Measurements from ENCODE around the gene TMC6.
A peak's percentile ranks its signal among the peaks of the same experiment; 100 is the strongest.

The TMC6 gene

DNA sequence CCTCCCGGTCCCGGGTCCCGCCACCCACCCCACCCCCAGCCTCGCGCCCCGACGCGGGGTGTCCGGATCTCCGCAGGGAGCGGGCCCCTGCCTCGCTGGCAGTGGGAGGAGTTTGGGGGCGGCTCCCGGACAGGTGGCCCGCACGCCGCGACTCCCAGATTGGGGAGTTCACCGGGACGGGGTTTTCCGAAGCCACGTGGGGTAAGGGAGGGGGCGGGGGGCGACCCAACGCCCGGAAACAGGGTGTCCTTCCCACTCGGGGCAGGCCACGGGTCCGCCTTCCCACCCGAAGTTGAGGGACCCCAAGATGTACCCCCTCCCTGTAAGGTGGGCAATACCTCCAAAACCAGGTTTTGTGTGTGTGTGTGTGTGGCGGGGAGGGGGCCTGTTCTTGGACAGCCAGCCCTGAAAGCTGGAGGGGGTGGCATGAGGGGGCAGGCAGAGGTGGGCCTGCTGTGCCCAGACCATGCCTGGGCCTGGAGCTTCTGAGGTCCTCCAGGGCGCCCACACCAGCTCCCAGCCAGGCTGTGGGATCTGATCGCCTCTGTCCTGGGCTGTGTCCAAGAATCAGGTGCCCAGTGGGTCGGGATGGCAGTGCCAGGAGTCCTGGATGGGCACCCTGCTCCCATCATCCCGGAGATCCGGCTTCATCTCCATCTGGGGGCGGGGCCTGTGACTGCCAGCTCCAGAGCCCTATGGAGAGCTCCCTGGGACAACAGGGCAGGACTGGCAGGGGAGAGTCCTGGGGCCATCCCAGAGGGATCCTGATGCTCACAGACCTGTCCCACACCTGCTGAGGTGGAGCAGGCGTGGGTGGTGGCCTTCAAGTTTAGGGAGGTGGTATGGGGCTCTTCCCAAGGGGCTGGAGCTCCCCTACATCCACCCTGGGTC lies 40.6 kb upstream of the TMC6 start:
- H3K36me3 ChIP-seq (ENCODE audit: insufficient read depth, low read length): no peaks in the 10 kb centered on the region
- H3K9ac ChIP-seq (ENCODE audit: low read depth, low read length): peak overlapping the region; percentile 58
- no peaks in the 10 kb centered on the region for H3K9me3 ChIP-seq (replicated peaks; ENCODE audit: low read length)
- H3K4me2 ChIP-seq (ENCODE audit: low read length): peak overlapping the region; percentile 89
- H3K4me3 ChIP-seq (ENCODE audit: low read length): peak overlapping the region; percentile 73
- peaks cover 10% of the 10 kb centered on the region for H3K27me3 ChIP-seq (ENCODE audit: control insufficient read depth, insufficient read depth, low read length)
- H3K4me1 ChIP-seq (ENCODE audit: control insufficient read depth, insufficient read depth, low read length): peaks cover 15% of the 10 kb centered on the region

DNA sequence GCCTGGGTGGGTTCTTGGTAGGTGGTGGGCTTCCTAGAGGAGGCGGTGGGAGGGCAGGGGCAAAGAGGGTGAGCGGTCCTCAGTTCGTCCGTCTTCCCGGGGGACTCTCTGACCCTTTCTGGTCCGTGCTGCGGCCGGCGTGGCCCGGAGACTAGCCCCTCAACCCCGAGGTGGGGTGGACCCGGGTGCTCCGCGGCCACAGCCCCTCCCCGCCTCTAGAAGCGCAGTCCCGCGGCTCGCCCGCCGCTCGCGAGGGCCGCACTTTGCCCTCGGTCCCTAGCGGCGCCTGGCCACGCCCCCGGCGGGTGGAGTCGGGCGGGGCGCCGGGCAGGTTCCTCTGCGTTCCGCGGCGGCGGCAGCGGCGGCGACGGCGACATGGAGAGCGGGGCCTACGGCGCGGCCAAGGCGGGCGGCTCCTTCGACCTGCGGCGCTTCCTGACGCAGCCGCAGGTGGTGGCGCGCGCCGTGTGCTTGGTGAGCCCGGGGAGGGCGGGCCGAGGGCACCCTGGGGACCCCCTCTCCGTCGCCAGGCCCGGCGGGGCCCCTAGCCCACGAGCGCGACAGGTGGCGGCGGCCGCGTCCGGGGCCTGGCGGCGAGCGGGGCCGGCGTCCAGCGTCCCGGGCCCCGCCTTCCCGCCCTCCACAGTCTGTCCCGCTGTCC lies 39.8 kb upstream of the TMC6 start, which contains the start of gene SYNGR2:
SYNGR2 (plus strand) TSS at position 340 of the 661 bp plus-strand sequence; CDS start at position 376, 36 bp downstream.
- Histone ChIP-seq H3K9ac (ENCODE audit: low read depth, low read length) (peak within 1 kb of the TSS; percentile 58), H3K9me3 (replicated peaks; ENCODE audit: low read length) (no peaks in the 10 kb centered on the region), H3K27me3 (ENCODE audit: control insufficient read depth, insufficient read depth, low read length) (peaks cover 11% of the 10 kb centered on the region), H3K4me3 (ENCODE audit: low read length) (peak within 1 kb of the TSS; percentile 73), H3K4me2 (ENCODE audit: low read length) (peak within 1 kb of the TSS; percentile 89), H3K4me1 (ENCODE audit: control insufficient read depth, insufficient read depth, low read length) (peaks cover 15% of the 10 kb centered on the region), H3K36me3 (ENCODE audit: insufficient read depth, low read length) (no peaks in the 10 kb centered on the region)

DNA sequence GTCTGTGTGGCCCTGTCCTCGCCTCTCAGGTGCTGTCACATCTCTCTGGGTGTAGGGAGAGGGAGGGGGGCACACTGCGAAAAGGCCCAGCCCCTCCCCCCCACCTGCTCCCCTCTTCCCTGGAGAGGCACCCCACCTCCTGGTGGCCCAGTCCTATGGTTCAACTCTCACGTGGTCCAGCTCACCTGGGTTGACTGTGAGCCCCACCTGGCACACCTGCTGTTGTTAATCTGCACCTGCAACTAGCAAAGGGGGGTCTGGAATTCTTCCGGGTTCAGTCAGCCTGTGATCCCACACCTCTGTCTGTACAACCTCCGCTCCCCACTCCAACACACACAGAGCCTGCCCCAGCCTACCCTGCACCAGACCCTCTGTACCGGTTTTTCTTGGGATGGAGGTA lies 37.9 kb upstream of the TMC6 start:
- peaks cover 11% of the 10 kb centered on the region for H3K27me3 ChIP-seq (ENCODE audit: control insufficient read depth, insufficient read depth, low read length)
- no peaks in the 10 kb centered on the region for H3K36me3 ChIP-seq (ENCODE audit: insufficient read depth, low read length)
- no peak overlapping the region for H3K4me2 ChIP-seq (ENCODE audit: low read length)

DNA sequence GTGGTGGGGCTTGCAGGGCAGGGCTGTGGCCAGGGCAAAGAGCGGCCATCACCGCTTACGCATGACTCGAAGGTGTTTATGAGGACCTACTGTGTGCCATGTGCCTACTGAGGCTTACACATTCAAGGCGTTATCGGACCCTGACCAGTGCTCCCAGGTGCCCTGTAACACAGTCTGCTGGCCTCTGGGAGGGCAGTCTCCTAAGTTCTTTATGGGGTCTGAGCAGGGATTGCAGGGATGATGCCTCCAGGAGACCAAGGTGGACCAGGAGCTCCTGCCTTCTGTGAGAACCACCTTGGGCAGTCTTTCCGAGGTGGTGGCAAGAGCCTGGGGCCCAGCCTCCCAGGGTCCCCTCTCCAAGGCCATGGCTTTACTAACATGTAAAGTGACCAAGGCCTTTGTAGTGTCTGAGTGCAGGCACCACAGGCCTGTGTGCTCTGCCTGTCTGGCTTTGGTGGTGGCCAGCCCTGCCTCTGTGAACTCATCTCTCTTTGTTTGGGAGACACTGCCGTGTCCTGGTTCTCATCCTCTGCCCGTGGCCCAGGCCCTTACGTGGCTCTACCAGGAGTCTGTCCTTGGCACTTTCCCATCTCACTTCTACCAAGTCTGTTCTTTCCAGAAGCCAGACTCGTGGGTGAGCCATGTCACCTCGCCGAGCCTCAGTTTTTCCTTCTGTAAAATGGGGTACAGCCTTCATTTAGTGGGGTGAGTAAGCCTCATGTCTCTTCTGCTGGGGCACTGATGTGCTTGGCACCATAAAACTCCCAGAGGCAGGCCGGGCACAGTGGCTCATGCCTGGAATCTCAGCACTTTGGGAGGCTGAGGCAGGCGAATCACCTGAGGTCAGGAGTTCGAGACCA lies 36.4 kb upstream of the TMC6 start:
- H3K36me3 ChIP-seq (ENCODE audit: insufficient read depth, low read length): no peaks in the 10 kb centered on the region
- peaks cover 11% of the 10 kb centered on the region for H3K27me3 ChIP-seq (ENCODE audit: control insufficient read depth, insufficient read depth, low read length)
- no peak overlapping the region for H3K4me3 ChIP-seq (ENCODE audit: low read length)
- H3K9ac ChIP-seq (ENCODE audit: low read depth, low read length): no peak overlapping the region
- no peak overlapping the region for H3K4me2 ChIP-seq (ENCODE audit: low read length)
- H3K4me1 ChIP-seq (ENCODE audit: control insufficient read depth, insufficient read depth, low read length): peaks cover 5% of the 10 kb centered on the region
- H3K9me3 ChIP-seq (replicated peaks; ENCODE audit: low read length): no peaks in the 10 kb centered on the region

More for the DNA sequence above, 37.9 kb upstream of the TMC6 start:
- peaks cover 5% of the 10 kb centered on the region for H3K4me1 ChIP-seq (ENCODE audit: control insufficient read depth, insufficient read depth, low read length)
- H3K9ac ChIP-seq (ENCODE audit: low read depth, low read length): no peak overlapping the region
- no peak overlapping the region for H3K4me3 ChIP-seq (ENCODE audit: low read length)
- no peaks in the 10 kb centered on the region for H3K9me3 ChIP-seq (replicated peaks; ENCODE audit: low read length)

DNA sequence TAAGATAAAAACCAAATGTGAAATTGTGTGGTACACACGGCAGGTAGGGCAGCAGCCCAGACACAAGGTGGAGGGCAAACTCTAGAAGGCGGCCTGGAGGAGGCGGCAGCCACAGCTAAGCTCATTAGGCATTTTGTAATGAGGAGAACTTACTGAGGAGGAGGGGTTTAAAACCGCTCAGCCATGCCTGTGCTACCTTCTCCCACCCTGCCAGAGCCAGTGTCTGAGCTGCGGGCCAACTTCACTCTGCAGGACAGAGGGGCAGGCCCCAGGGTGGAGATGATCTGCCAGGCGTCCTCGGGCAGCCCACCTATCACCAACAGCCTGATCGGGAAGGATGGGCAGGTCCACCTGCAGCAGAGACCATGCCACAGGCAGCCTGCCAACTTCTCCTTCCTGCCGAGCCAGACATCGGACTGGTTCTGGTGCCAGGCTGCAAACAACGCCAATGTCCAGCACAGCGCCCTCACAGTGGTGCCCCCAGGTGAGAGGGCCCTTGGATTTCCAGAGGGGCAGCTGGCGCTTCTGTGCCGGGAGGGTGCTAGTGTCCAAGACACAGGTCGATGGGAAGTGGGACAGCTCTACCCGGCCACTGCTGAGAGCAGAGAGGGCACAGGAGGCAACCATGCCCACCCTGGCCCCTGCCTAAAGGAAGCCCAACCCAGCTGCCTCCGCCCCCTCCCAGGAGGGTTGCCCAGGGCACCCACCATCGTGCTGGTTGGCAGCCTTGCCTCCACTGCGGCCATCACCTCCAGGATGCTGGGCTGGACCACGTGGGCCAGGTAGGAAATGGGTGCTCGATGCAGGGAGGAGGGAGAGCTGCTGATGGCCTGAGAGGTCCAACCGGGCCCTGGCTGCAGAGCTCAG lies 35.6 kb upstream of the TMC6 start:
- Histone ChIP-seq H3K4me1 (ENCODE audit: control insufficient read depth, insufficient read depth, low read length) (peaks cover 5% of the 10 kb centered on the region), H3K27me3 (ENCODE audit: control insufficient read depth, insufficient read depth, low read length) (peaks cover 11% of the 10 kb centered on the region), H3K4me3 (ENCODE audit: low read length) (no peak overlapping the region), H3K36me3 (ENCODE audit: insufficient read depth, low read length) (no peaks in the 10 kb centered on the region), H3K9ac (ENCODE audit: low read depth, low read length) (no peak overlapping the region), H3K9me3 (replicated peaks; ENCODE audit: low read length) (no peaks in the 10 kb centered on the region), H3K4me2 (ENCODE audit: low read length) (no peak overlapping the region)

DNA sequence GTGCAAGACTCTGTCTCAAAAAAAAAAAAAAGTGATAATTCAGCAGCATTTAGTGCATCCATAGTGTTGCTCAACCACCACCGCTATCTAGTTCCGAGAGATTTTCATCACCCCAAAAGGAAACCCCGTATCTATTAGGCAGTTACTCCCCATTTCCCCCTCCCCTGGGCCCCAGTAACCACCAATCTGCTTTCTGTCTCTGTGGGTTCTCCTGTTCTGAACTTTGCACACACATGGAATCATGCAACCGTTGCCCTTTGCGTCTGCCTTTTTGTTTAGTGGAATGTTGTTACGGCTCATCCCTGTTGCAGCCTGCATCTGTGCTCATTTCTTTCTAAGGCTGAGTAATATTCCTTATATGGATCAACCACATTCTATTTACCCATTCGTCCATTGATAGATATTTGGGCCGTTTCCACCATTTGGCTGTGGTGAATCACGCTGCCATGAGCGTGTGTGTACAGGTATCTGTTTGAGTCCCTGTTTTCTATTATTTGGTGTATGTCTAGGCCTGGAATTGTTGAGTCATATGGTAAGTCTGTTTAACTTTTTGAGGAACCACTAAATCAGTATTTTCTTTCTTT lies 31.1 kb upstream of the TMC6 start:
- Histone ChIP-seq H3K4me1 (ENCODE audit: control insufficient read depth, insufficient read depth, low read length) (no peaks in the 10 kb centered on the region), H3K4me2 (ENCODE audit: low read length) (no peak overlapping the region), H3K9ac (ENCODE audit: low read depth, low read length) (no peak overlapping the region), H3K9me3 (replicated peaks; ENCODE audit: low read length) (no peaks in the 10 kb centered on the region), H3K4me3 (ENCODE audit: low read length) (no peak overlapping the region), H3K27me3 (ENCODE audit: control insufficient read depth, insufficient read depth, low read length) (peaks cover 6% of the 10 kb centered on the region), H3K36me3 (ENCODE audit: insufficient read depth, low read length) (no peaks in the 10 kb centered on the region)

DNA sequence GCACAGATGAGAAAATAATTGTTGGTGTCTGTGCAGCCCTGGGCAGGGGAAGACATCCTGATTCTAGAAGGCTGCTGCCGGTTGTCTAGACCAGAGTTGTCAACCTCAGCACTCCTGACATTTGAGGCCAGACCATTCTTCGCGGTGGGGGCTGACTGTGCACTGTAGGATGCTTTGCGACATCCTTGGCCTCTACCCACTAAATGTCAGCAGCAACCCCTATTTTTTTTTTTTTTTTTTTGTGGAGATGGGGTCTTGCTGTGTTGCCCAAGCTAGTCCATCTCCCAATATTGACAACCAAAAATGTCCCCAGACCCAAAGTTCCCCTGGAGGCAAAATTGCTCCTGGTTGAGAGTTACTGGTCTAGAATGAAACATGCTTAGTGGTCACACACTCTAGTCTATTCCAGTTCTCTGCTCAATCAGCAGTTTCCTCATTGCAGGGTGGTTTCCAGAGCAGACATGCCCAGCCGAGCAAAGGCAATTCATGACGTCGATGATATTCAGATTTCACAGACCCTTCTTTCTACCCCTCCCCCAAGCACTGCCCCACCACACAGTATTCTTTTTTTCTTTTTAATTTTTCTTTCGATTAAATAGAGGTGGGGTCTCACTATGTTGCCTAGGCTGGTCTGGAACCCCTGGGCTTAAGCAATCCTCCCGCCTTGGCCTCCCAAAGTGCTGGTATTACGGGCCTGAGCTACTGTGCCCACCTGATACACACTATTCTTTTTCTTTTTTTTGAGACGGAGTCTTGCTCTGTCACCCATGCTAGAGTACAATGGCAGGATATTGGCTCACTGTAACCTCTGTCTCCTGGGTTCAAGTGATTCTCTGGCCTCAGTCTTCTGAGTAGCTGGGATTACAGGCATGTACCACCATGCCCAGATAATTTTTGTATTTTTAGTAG lies 26.6 kb upstream of the TMC6 start:
- Histone ChIP-seq H3K4me1 (ENCODE audit: control insufficient read depth, insufficient read depth, low read length) (peaks cover 6% of the 10 kb centered on the region), H3K4me3 (ENCODE audit: low read length) (no peak overlapping the region), H3K9ac (ENCODE audit: low read depth, low read length) (no peak overlapping the region), H3K9me3 (replicated peaks; ENCODE audit: low read length) (no peaks in the 10 kb centered on the region), H3K27me3 (ENCODE audit: control insufficient read depth, insufficient read depth, low read length) (no peaks in the 10 kb centered on the region), H3K36me3 (ENCODE audit: insufficient read depth, low read length) (no peaks in the 10 kb centered on the region), H3K4me2 (ENCODE audit: low read length) (no peak overlapping the region)

DNA sequence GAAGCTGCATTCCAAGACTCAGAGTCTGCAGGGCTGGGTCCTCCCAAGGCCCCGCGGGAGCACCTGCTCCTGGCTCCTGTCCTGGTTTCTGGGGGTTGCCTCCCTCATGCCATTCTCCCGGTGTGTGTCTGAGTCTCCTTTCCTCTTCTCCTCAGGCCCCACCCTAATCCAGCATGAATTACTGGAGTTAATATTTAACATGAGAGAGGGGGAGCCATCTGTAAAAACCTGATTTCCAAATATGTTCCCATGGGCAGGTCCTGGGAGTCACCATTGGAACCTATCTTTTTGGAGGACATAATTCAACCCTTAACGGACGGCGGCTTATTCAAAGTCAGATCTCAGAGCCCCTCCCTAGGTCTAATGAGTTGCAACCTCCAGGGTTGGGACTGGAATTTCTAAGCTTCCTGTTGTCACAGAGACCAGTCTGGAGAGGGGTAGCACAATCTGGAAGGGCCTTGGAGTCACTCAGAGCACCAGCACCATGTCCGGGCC lies 23.0 kb upstream of the TMC6 start:
- H3K4me1 ChIP-seq (ENCODE audit: control insufficient read depth, insufficient read depth, low read length): peaks cover 6% of the 10 kb centered on the region
- no peaks in the 10 kb centered on the region for H3K36me3 ChIP-seq (ENCODE audit: insufficient read depth, low read length)

DNA sequence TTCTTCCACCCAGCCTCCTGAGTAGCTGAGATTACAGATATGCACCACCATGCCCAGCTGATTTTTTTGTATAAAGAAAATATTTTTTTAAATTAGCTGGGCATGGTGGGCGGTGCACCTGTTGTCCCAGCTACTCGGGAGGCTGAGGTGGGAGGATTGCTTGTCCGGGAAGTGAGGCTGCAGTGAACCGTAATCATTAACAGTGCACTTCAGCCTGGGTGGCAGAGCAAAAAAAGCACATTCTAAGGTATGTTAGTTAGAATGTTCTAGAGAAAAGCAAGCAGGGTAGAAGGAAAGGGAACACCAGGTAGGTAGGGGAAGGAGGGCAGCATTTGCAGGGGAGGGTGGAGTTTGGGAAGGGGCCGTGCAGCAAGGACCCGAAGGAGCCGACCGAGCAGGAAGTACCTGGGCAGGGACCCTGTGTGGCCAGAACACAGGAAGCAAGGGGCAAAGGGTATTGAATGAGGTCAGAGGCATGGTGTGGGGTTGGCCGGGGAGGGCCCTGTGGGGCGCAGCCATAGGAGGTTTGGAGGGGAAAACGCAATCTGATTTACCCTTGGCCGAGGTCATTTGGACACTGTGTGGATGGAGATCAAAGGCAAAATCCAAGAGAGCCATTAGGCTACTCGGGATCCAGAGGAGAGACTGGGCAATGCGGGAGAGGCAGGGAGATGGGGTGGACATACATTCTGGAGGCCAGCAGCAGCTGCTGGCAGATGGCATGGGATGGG lies 19.9 kb upstream of the TMC6 start:
- H3K27me3 ChIP-seq (ENCODE audit: control insufficient read depth, insufficient read depth, low read length): peaks cover 7% of the 10 kb centered on the region
- no peak overlapping the region for H3K9ac ChIP-seq (ENCODE audit: low read depth, low read length)
- H3K36me3 ChIP-seq (ENCODE audit: insufficient read depth, low read length): no peaks in the 10 kb centered on the region
- H3K4me2 ChIP-seq (ENCODE audit: low read length): no peak overlapping the region
- H3K9me3 ChIP-seq (replicated peaks; ENCODE audit: low read length): no peaks in the 10 kb centered on the region
- peaks cover 13% of the 10 kb centered on the region for H3K4me1 ChIP-seq (ENCODE audit: control insufficient read depth, insufficient read depth, low read length)
- H3K4me3 ChIP-seq (ENCODE audit: low read length): no peak overlapping the region

More for the DNA sequence above, 23.0 kb upstream of the TMC6 start:
- no peak overlapping the region for H3K4me2 ChIP-seq (ENCODE audit: low read length)
- no peaks in the 10 kb centered on the region for H3K27me3 ChIP-seq (ENCODE audit: control insufficient read depth, insufficient read depth, low read length)
- no peak overlapping the region for H3K4me3 ChIP-seq (ENCODE audit: low read length)
- no peaks in the 10 kb centered on the region for H3K9me3 ChIP-seq (replicated peaks; ENCODE audit: low read length)
- H3K9ac ChIP-seq (ENCODE audit: low read depth, low read length): no peak overlapping the region
